H9 (cell line): Measurements from ENCODE around the gene MSL2. TPM values are rescaled to one million over a fixed set of nuclear protein-coding genes. Genes with fewer than 3 reads are reported as not detected.
"Not testable (repeated sequence)": the region's sequence is repeated elsewhere in the genome, so short reads cannot be mapped to it uniquely, and the experiment has no call there.

ENCODE experiments used
- DNase-seq: peaks from one replicate; pipeline ENCODE4 v3.0.0-alpha.2; 2017
- H2AFZ ChIP-seq: one replicate; pipeline ENCODE4 v1.6.1; 2013; ENCODE audit warnings: mild to moderate bottlenecking, low read length, control low read depth, moderate library complexity
- H2AK5ac ChIP-seq: 2 replicates; pipeline ENCODE4 v1.6.1; 2013; ENCODE audit warnings: low read length, control low read depth, mixed read lengths; ENCODE audit not compliant: insufficient read length
- H2BK120ac ChIP-seq: one replicate; pipeline ENCODE4 v1.6.1; 2013; ENCODE audit warnings: low read depth, mild to moderate bottlenecking, low read length, control low read depth, inconsistent platforms; ENCODE audit not compliant: poor library complexity, severe bottlenecking
- H2BK12ac ChIP-seq: 2 replicates; pipeline ENCODE4 v1.6.1; 2013; ENCODE audit warnings: low read length, control low read depth, mixed read lengths, low read depth; ENCODE audit not compliant: insufficient read length
- H2BK15ac ChIP-seq: 2 replicates; pipeline ENCODE4 v1.6.1; 2013; ENCODE audit warnings: low read depth, low read length, control low read depth
- H2BK20ac ChIP-seq: one replicate; pipeline ENCODE4 v1.6.1; 2013; ENCODE audit warnings: low read depth, mild to moderate bottlenecking, low read length, control low read depth, inconsistent platforms; ENCODE audit not compliant: poor library complexity, severe bottlenecking
- H2BK5ac ChIP-seq: 2 replicates; pipeline ENCODE4 v1.6.1; 2013; ENCODE audit warnings: low read length, control low read depth, mixed read lengths; ENCODE audit not compliant: insufficient read length
- H3K14ac ChIP-seq: 2 replicates; pipeline ENCODE4 v1.6.1; 2013; ENCODE audit warnings: low read length, control low read depth; ENCODE audit not compliant: insufficient read depth
- H3K18ac ChIP-seq: 2 replicates; pipeline ENCODE4 v1.6.1; 2013; ENCODE audit warnings: low read depth, mild to moderate bottlenecking, mixed read lengths, low read length, control low read depth; ENCODE audit not compliant: insufficient read length
- H3K23ac ChIP-seq: 2 replicates; pipeline ENCODE4 v1.6.1; 2013; ENCODE audit warnings: low read length, control low read depth, mixed read lengths, low read depth; ENCODE audit not compliant: insufficient read length
- H3K23me2 ChIP-seq: 2 replicates; pipeline ENCODE4 v1.6.1; 2013; ENCODE audit warnings: low read depth, mild to moderate bottlenecking, mixed read lengths, low read length, control low read depth; ENCODE audit not compliant: insufficient read length, poor library complexity, severe bottlenecking
- H3K27ac ChIP-seq: 2 replicates; pipeline ENCODE4 v1.5.1; 2013; ENCODE audit warnings: low read length, control low read depth, mixed read lengths, low read depth; ENCODE audit not compliant: insufficient read length
- H3K27me3 ChIP-seq: 2 replicates; pipeline ENCODE4 v1.6.1; 2013; ENCODE audit warnings: low read length, control low read depth, inconsistent platforms; ENCODE audit not compliant: insufficient read depth
- H3K4ac ChIP-seq: 2 replicates; pipeline ENCODE4 v1.6.1; 2013; ENCODE audit warnings: low read depth, mild to moderate bottlenecking, control low read depth, inconsistent platforms, low read length, moderate library complexity
- H3K4me1 ChIP-seq: 2 replicates; pipeline ENCODE4 v1.6.1; 2013; ENCODE audit warnings: low read length, control low read depth, inconsistent platforms; ENCODE audit not compliant: insufficient read depth
- H3K4me2 ChIP-seq: 2 replicates; pipeline ENCODE4 v1.6.1; 2013; ENCODE audit warnings: low read length, control low read depth, mixed read lengths; ENCODE audit not compliant: insufficient read length, insufficient read depth
- H3K56ac ChIP-seq: 2 replicates; pipeline ENCODE4 v1.6.1; 2013; ENCODE audit warnings: low read depth, mild to moderate bottlenecking, mixed read lengths, low read length, control low read depth; ENCODE audit not compliant: insufficient read length
- H3K79me1 ChIP-seq: 2 replicates; pipeline ENCODE4 v1.6.1; 2013; ENCODE audit warnings: low read depth, mild to moderate bottlenecking, moderate library complexity, low read length, control low read depth, inconsistent platforms; ENCODE audit not compliant: insufficient read depth, poor library complexity, severe bottlenecking
- H3K79me2 ChIP-seq: 2 replicates; pipeline ENCODE4 v1.6.1; 2013; ENCODE audit warnings: low read length, control low read depth, inconsistent platforms; ENCODE audit not compliant: insufficient read depth
- H3K9ac ChIP-seq: 2 replicates; pipeline ENCODE4 v1.6.1; 2013; ENCODE audit warnings: low read length, control low read depth, mixed read lengths; ENCODE audit not compliant: insufficient read length; ENCODE audit errors: extremely low read depth
- H3K9me3 ChIP-seq: one replicate; pipeline ENCODE4 v1.6.1; 2013; ENCODE audit warnings: low read depth, low read length, inconsistent platforms; ENCODE audit not compliant: control insufficient read depth
- H3T11ph ChIP-seq: one replicate; pipeline ENCODE4 v1.6.1; 2013; ENCODE audit warnings: mild to moderate bottlenecking, low read length, control low read depth, inconsistent platforms
- H4K20me1 ChIP-seq: one replicate; pipeline ENCODE4 v1.6.1; 2013; ENCODE audit not compliant: control insufficient read depth, insufficient read length, insufficient read depth
- H4K5ac ChIP-seq: 2 replicates; pipeline ENCODE4 v1.6.1; 2013; ENCODE audit warnings: low read depth, mild to moderate bottlenecking, mixed read lengths, low read length, control low read depth; ENCODE audit not compliant: insufficient read length
- H4K8ac ChIP-seq: replicated peaks from 2 replicates; pipeline ENCODE4 v1.6.1; 2013; ENCODE audit warnings: low read length, control low read depth, mixed read lengths, low read depth; ENCODE audit not compliant: insufficient read length
- H4K91ac ChIP-seq: 2 replicates; pipeline ENCODE4 v1.6.1; 2013; ENCODE audit warnings: low read depth, mild to moderate bottlenecking, moderate library complexity, mixed read lengths, low read length, control low read depth; ENCODE audit not compliant: insufficient read length
- H3K27ac Mint-ChIP-seq, 3 experiments: 2 replicates in 2 of 3; 3 replicates in 1 of 3; pipeline ENCODE4 v1.8.0; 2020 to 2021; ENCODE audit warnings: mixed read lengths in 3 of 3, mild to moderate bottlenecking in 1 of 3, moderate library complexity in 1 of 3
- H3K27me3 Mint-ChIP-seq: 2 replicates; pipeline ENCODE4 v1.8.0; 2021; ENCODE audit warnings: low read depth, mild to moderate bottlenecking, moderate library complexity, mixed read lengths
- H3K36me3 Mint-ChIP-seq, 3 experiments: 2 replicates in 2 of 3; 3 replicates in 1 of 3; pipeline ENCODE4 v1.8.0; 2020 to 2021; ENCODE audit warnings: low read depth in 3 of 3, mixed read lengths in 3 of 3; ENCODE audit not compliant: insufficient read depth in 1 of 3
- H3K4me1 Mint-ChIP-seq, 2 experiments: 2 replicates each; pipeline ENCODE4 v1.8.0; 2020; ENCODE audit warnings: mixed read lengths in 2 of 2
- H3K4me3 Mint-ChIP-seq, 2 experiments: 2 replicates in 1 of 2; 3 replicates in 1 of 2; pipeline ENCODE4 v1.8.0; 2020 to 2021; ENCODE audit warnings: mild to moderate bottlenecking in 2 of 2, mixed read lengths in 2 of 2, moderate library complexity in 1 of 2
- H3K9me3 Mint-ChIP-seq, 2 experiments: 2 replicates in 1 of 2; 3 replicates in 1 of 2; pipeline ENCODE4 v1.8.0; 2020; ENCODE audit warnings: mild to moderate bottlenecking in 2 of 2, mixed read lengths in 2 of 2, moderate library complexity in 1 of 2
- CTCF ChIP-seq: fragments of 200-600 bp; sonication (generic); conservative IDR thresholded peaks from 3 replicates; pipeline ENCODE4 v1.8.0; 2021; ENCODE audit warnings: antibody characterized with exemption, mild to moderate bottlenecking
- WGBS: extraction: QIAGEN DNeasy Blood & Tissue Kit; methylation state at CpG from one replicate; pipeline ENCODE4 v1.1.7; 2013; ENCODE audit warnings: missing lambda C conversion rate, low lambda C conversion rate, mixed read lengths; ENCODE audit not compliant: insufficient read length; ENCODE audit errors: extremely low coverage; 5-methylcytosine and 5-hydroxymethylcytosine counted together
- total RNA-seq: library from RNA; stranded (reverse); gene quantifications from 2 replicates; pipeline ENCODE4 v1.2.1, GENCODE V29; 2021

The MSL2 gene
- total RNA-seq, 1 experiment from 2014 or later: 42.7 TPM

- Histone ChIP-seq H3K23ac (no peak overlapping the region), H3K4me1 (no peaks in the 10 kb centered on the region), H2BK120ac (no peak overlapping the region), H3K4ac (no peak overlapping the region), H4K91ac (no peak overlapping the region), H2BK20ac (no peak overlapping the region), H3K9ac (no peak overlapping the region), H2AFZ (no peak overlapping the region), H3K56ac (no peak overlapping the region), H2BK15ac (no peak overlapping the region), H3K27ac (no peak overlapping the region), H2AK5ac (no peak overlapping the region), H4K5ac (no peak overlapping the region), H3K14ac (no peak overlapping the region), H4K8ac (no peak overlapping the region), H3K79me1 (no peaks in the 10 kb centered on the region), H3K79me2 (no peaks in the 10 kb centered on the region), H3T11ph (no peak overlapping the region), H3K23me2 (no peaks in the 10 kb centered on the region), H3K4me2 (no peak overlapping the region), H2BK12ac (no peak overlapping the region), H3K18ac (no peak overlapping the region), H2BK5ac (no peak overlapping the region), H3K9me3 (no peaks in the 10 kb centered on the region), H3K27me3 (no peaks in the 10 kb centered on the region), H4K20me1 (no peaks in the 10 kb centered on the region)
- no peak overlapping the region for H3K27ac Mint-ChIP-seq
- no peak for TF ChIP-seq CTCF
- no peak overlapping the region for H3K4me3 Mint-ChIP-seq
- H3K9me3 Mint-ChIP-seq: peaks cover 0 to 3% of the 10 kb centered on the region in 2 experiments; a peak in 2 of 5 replicates
- no peaks in the 10 kb centered on the region for H3K27me3 Mint-ChIP-seq
- peaks cover 0 to 4% (median 0%) of the 10 kb centered on the region in 3 experiments; a peak in 2 of 7 replicates for H3K36me3 Mint-ChIP-seq
- no CpG with 5 or more reads among the region's 1 CpG for WGBS
- no peak for DNase-seq
- no peaks in the 10 kb centered on the region for H3K4me1 Mint-ChIP-seq
Observed at GRCh38 chr3:136134091-136134490, 62.0 kb downstream of the MSL2 start.

GRCh38 chr3:136131647-136132046, 64.5 kb downstream of the MSL2 start:
- not testable (repeated sequence) for H2BK20ac ChIP-seq, H3K4me2 ChIP-seq, H2BK12ac ChIP-seq, H3K27ac ChIP-seq, H2AK5ac ChIP-seq, H3K4me1 ChIP-seq, H3K4me1 Mint-ChIP-seq, H3K18ac ChIP-seq, H4K5ac ChIP-seq, H3K9ac ChIP-seq, H2AFZ ChIP-seq, H3K9me3 ChIP-seq, H3K27me3 ChIP-seq, DNase-seq, H3T11ph ChIP-seq, H3K79me1 ChIP-seq, H4K8ac ChIP-seq, H2BK120ac ChIP-seq, H2BK5ac ChIP-seq, H3K4ac ChIP-seq, H3K4me3 Mint-ChIP-seq, H4K91ac ChIP-seq, H3K27me3 Mint-ChIP-seq, H2BK15ac ChIP-seq, H4K20me1 ChIP-seq, H3K27ac Mint-ChIP-seq, H3K23me2 ChIP-seq, H3K23ac ChIP-seq, H3K79me2 ChIP-seq, H3K14ac ChIP-seq, H3K56ac ChIP-seq
- Mint-ChIP-seq H3K9me3 (peaks cover 5 to 12% of the 10 kb centered on the region in 2 experiments; a peak in 4 of 5 replicates), H3K36me3 (peaks cover 8 to 13% (median 9%) of the 10 kb centered on the region in 3 experiments; a peak in 6 of 7 replicates)
- no CpG with 5 or more reads among the region's 3 CpGs for WGBS
